Stimulated activated CD8-positive, alpha-beta memory T cell treated with anti-CD3 and anti-CD28 coated beads, Interleukin-4, amount 100 ng/mL, for 24 hours (primary cell): ENCODE measurements around the gene TMEM132D.
"Not testable (repeated sequence)": the region's sequence is repeated elsewhere in the genome, so short reads cannot be mapped to it uniquely, and the experiment has no call there.

Experiments used
- DNase-seq: peaks from one replicate; pipeline ENCODE4 v3.0.0-alpha.2; 2020; ENCODE audit warnings: low read depth

Gene TMEM132D

GRCh38 chr12:129588142-129588541 is 315.7 kb downstream of the TMEM132D start:
- no peak for DNase-seq

- no peak for DNase-seq
Observed at GRCh38 chr12:129585296-129585695, 318.5 kb downstream of the TMEM132D start.

- DNase-seq = no peak
Observed at GRCh38 chr12:129579879-129580278, 323.9 kb downstream of the TMEM132D start.

- DNase-seq = no peak
Observed at GRCh38 chr12:129571901-129572494, 331.8 kb downstream of the TMEM132D start.

GRCh38 chr12:129570796-129571400 is 332.9 kb downstream of the TMEM132D start:
- DNase-seq = no peak

GRCh38 chr12:129566800-129567199 is 337.0 kb downstream of the TMEM132D start:
- DNase-seq = no peak

- no peak for DNase-seq
Observed at GRCh38 chr12:129564768-129565167, 339.1 kb downstream of the TMEM132D start.

GRCh38 chr12:129563266-129563665 is 340.6 kb downstream of the TMEM132D start:
- DNase-seq = no peak

GRCh38 chr12:129561304-129561703 is 342.5 kb downstream of the TMEM132D start:
- no peak for DNase-seq

- no peak for DNase-seq
Observed at GRCh38 chr12:129559776-129560175, 344.0 kb downstream of the TMEM132D start.

- no peak for DNase-seq
Observed at GRCh38 chr12:129558036-129558435, 345.8 kb downstream of the TMEM132D start.

GRCh38 chr12:129556082-129556481 is 347.7 kb downstream of the TMEM132D start:
- DNase-seq = no peak

GRCh38 chr12:129552996-129553750 is 350.7 kb downstream of the TMEM132D start:
- no peak for DNase-seq

GRCh38 chr12:129551441-129551840 is 352.4 kb downstream of the TMEM132D start:
- DNase-seq = no peak

GRCh38 chr12:129550353-129550752 is 353.5 kb downstream of the TMEM132D start:
- no peak for DNase-seq

GRCh38 chr12:129549656-129550055 is 354.2 kb downstream of the TMEM132D start:
- no peak for DNase-seq

- not testable (repeated sequence) for DNase-seq
Observed at GRCh38 chr12:129549020-129549419, 354.8 kb downstream of the TMEM132D start.

GRCh38 chr12:129544716-129545115 is 359.1 kb downstream of the TMEM132D start:
- no peak for DNase-seq

- no peak for DNase-seq
Observed at GRCh38 chr12:129540954-129541353, 362.9 kb downstream of the TMEM132D start.

GRCh38 chr12:129540249-129540648 is 363.6 kb downstream of the TMEM132D start:
- no peak for DNase-seq

GRCh38 chr12:129538724-129539335 is 365.0 kb downstream of the TMEM132D start:
- DNase-seq = not testable (repeated sequence)

- DNase-seq = no peak
Observed at GRCh38 chr12:129538137-129538536, 365.7 kb downstream of the TMEM132D start.
